ENCODE data around the gene PRICKLE1.

PRICKLE1 gene

GRCh38 chr12:42485823-42486222, 103.7 kb downstream of the PRICKLE1 start:
- H3K4me1 ChIP-seq: peaks cover 35% of the 10 kb centered on the region
- no peaks in the 10 kb centered on the region; the same call in 1 of the 2 replicates for H3K36me3 ChIP-seq (replicated peaks)
- no peak for DNase-seq (ENCODE audit: low spot score in 2 of 2)
- no peaks in the 10 kb centered on the region for H3K9me3 ChIP-seq
- in situ Hi-C loops (cut with MboI; ENCODE audit: low sequenced_read_pairs): loop anchor here (10.0 to 25.0 kb wide), 2 partner anchors 79 to 801 kb away; no protein-coding TSS in a partner anchor
- H3K27me3 ChIP-seq (ENCODE audit: low read depth): no peaks in the 10 kb centered on the region
- no peak overlapping the region for H3K4me3 ChIP-seq

GRCh38 chr12:42484996-42485395, 104.5 kb downstream of the PRICKLE1 start:
- H3K27me3 ChIP-seq (ENCODE audit: low read depth): no peaks in the 10 kb centered on the region
- H3K4me1 ChIP-seq: peaks cover 37% of the 10 kb centered on the region
- no peaks in the 10 kb centered on the region; the same call in 1 of the 2 replicates for H3K36me3 ChIP-seq (replicated peaks)
- H3K4me3 ChIP-seq: no peak overlapping the region; the same call in 1 of the 2 replicates
- no peaks in the 10 kb centered on the region for H3K9me3 ChIP-seq
- in situ Hi-C loops (cut with MboI; ENCODE audit: low sequenced_read_pairs): loop anchor here (10.0 to 25.0 kb wide), 2 partner anchors 80 to 802 kb away; no protein-coding TSS in a partner anchor
- peak in 1 of 2 experiments; percentile 16 for DNase-seq (ENCODE audit: low spot score in 2 of 2)

- in situ Hi-C loops (cut with MboI; ENCODE audit: low sequenced_read_pairs): loop anchor here (10.0 to 25.0 kb wide), 2 partner anchors 81 to 804 kb away; no protein-coding TSS in a partner anchor
- peak overlapping the region; percentile 60 for H3K4me3 ChIP-seq
- no peak for DNase-seq (ENCODE audit: low spot score in 2 of 2)
Measured at GRCh38 chr12:42483521-42483790, 106.1 kb downstream of the PRICKLE1 start.

GRCh38 chr12:42482748-42483520, 106.6 kb downstream of the PRICKLE1 start:
- peak; percentile 72 to 89 for DNase-seq (ENCODE audit: low spot score in 2 of 2)
- peaks cover 43% of the 10 kb centered on the region for H3K4me1 ChIP-seq
- in situ Hi-C loops (cut with MboI; ENCODE audit: low sequenced_read_pairs): loop anchor here (10.0 to 25.0 kb wide), 2 partner anchors 82 to 804 kb away; no protein-coding TSS in a partner anchor
- peak overlapping the region; percentile 60 for H3K4me3 ChIP-seq
- no peaks in the 10 kb centered on the region for H3K27me3 ChIP-seq (ENCODE audit: low read depth)
- no peaks in the 10 kb centered on the region for H3K9me3 ChIP-seq
- H3K36me3 ChIP-seq (replicated peaks): no peaks in the 10 kb centered on the region; the same call in 1 of the 2 replicates

More at GRCh38 chr12:42483521-42483790, 106.1 kb downstream of the PRICKLE1 start:
- Histone ChIP-seq H3K36me3 (replicated peaks) (no peaks in the 10 kb centered on the region; the same call in 1 of the 2 replicates), H3K27me3 (ENCODE audit: low read depth) (no peaks in the 10 kb centered on the region), H3K4me1 (peaks cover 38% of the 10 kb centered on the region), H3K9me3 (no peaks in the 10 kb centered on the region)

GRCh38 chr12:42482041-42482747, 107.4 kb downstream of the PRICKLE1 start:
- in situ Hi-C loops (cut with MboI; ENCODE audit: low sequenced_read_pairs): loop anchor here (10.0 to 25.0 kb wide), 2 partner anchors 83 to 805 kb away; no protein-coding TSS in a partner anchor
- H3K4me3 ChIP-seq: peak overlapping the region; percentile 60
- peak; percentile 35 to 55 for DNase-seq (ENCODE audit: low spot score in 2 of 2)
- no peaks in the 10 kb centered on the region for H3K9me3 ChIP-seq
- H3K27me3 ChIP-seq (ENCODE audit: low read depth): no peaks in the 10 kb centered on the region
- H3K4me1 ChIP-seq: peaks cover 41% of the 10 kb centered on the region
- H3K36me3 ChIP-seq (replicated peaks): no peaks in the 10 kb centered on the region; the same call in 1 of the 2 replicates

- Histone ChIP-seq H3K4me1 (peaks cover 36% of the 10 kb centered on the region), H3K27me3 (ENCODE audit: low read depth) (no peaks in the 10 kb centered on the region), H3K4me3 (no peak overlapping the region), H3K36me3 (replicated peaks) (no peaks in the 10 kb centered on the region; the same call in 1 of the 2 replicates), H3K9me3 (no peaks in the 10 kb centered on the region)
- in situ Hi-C loops (cut with MboI; ENCODE audit: low sequenced_read_pairs): loop anchor here (10.0 to 25.0 kb wide), 2 partner anchors 83 to 806 kb away; no protein-coding TSS in a partner anchor
- DNase-seq (ENCODE audit: low spot score in 2 of 2): peak; percentile 12 to 38
Measured at GRCh38 chr12:42481368-42481767, 108.2 kb downstream of the PRICKLE1 start.

GRCh38 chr12:42477941-42478340, 111.6 kb downstream of the PRICKLE1 start:
- Histone ChIP-seq H3K36me3 (replicated peaks) (no peaks in the 10 kb centered on the region; the same call in 1 of the 2 replicates), H3K4me3 (no peak overlapping the region), H3K4me1 (peaks cover 43% of the 10 kb centered on the region), H3K9me3 (no peaks in the 10 kb centered on the region), H3K27me3 (ENCODE audit: low read depth) (no peaks in the 10 kb centered on the region)
- in situ Hi-C loops (cut with MboI; ENCODE audit: low sequenced_read_pairs): loop anchor here (25.0 kb wide), 1 partner anchor 809 kb away; no protein-coding TSS in a partner anchor
- no peak for DNase-seq (ENCODE audit: low spot score in 2 of 2)

GRCh38 chr12:42475106-42475505, 114.4 kb downstream of the PRICKLE1 start:
- in situ Hi-C loops (cut with MboI; ENCODE audit: low sequenced_read_pairs): loop anchor here (25.0 kb wide), 1 partner anchor 812 kb away; no protein-coding TSS in a partner anchor
- peaks cover 9% of the 10 kb centered on the region for H3K36me3 ChIP-seq (replicated peaks)
- H3K27me3 ChIP-seq (ENCODE audit: low read depth): no peaks in the 10 kb centered on the region
- peaks cover 38% of the 10 kb centered on the region for H3K4me1 ChIP-seq
- DNase-seq (ENCODE audit: low spot score in 2 of 2): no peak
- H3K9me3 ChIP-seq: no peaks in the 10 kb centered on the region
- H3K4me3 ChIP-seq: no peak overlapping the region

- Histone ChIP-seq H3K27me3 (ENCODE audit: low read depth) (no peaks in the 10 kb centered on the region), H3K36me3 (replicated peaks) (peaks cover 16% of the 10 kb centered on the region), H3K4me3 (no peak overlapping the region), H3K9me3 (no peaks in the 10 kb centered on the region), H3K4me1 (peaks cover 38% of the 10 kb centered on the region)
- in situ Hi-C loops (cut with MboI; ENCODE audit: low sequenced_read_pairs): no loop called here
- DNase-seq (ENCODE audit: low spot score in 2 of 2): no peak
Measured at GRCh38 chr12:42474391-42474790, 115.2 kb downstream of the PRICKLE1 start.

- H3K4me1 ChIP-seq: peaks cover 38% of the 10 kb centered on the region
- in situ Hi-C loops (cut with MboI; ENCODE audit: low sequenced_read_pairs): no loop called here
- no peaks in the 10 kb centered on the region for H3K9me3 ChIP-seq
- DNase-seq (ENCODE audit: low spot score in 2 of 2): no peak
- peaks cover 24% of the 10 kb centered on the region for H3K36me3 ChIP-seq (replicated peaks)
- H3K4me3 ChIP-seq: no peak overlapping the region
- no peaks in the 10 kb centered on the region for H3K27me3 ChIP-seq (ENCODE audit: low read depth)
Measured at GRCh38 chr12:42473561-42473960, 116.0 kb downstream of the PRICKLE1 start.

- DNase-seq (ENCODE audit: low spot score in 2 of 2): peak in 1 of 2 experiments; percentile 58
- H3K36me3 ChIP-seq (replicated peaks): peaks cover 28% of the 10 kb centered on the region
- H3K4me1 ChIP-seq: peaks cover 34% of the 10 kb centered on the region
- no peaks in the 10 kb centered on the region for H3K9me3 ChIP-seq
- no peaks in the 10 kb centered on the region for H3K27me3 ChIP-seq (ENCODE audit: low read depth)
- in situ Hi-C loops (cut with MboI; ENCODE audit: low sequenced_read_pairs): no loop called here
- H3K4me3 ChIP-seq: no peak overlapping the region
Measured at GRCh38 chr12:42473130-42473529, 116.4 kb downstream of the PRICKLE1 start.

- Histone ChIP-seq H3K36me3 (replicated peaks) (peaks cover 35% of the 10 kb centered on the region), H3K4me1 (peaks cover 32% of the 10 kb centered on the region), H3K4me3 (no peak overlapping the region), H3K27me3 (ENCODE audit: low read depth) (no peaks in the 10 kb centered on the region), H3K9me3 (no peaks in the 10 kb centered on the region)
- in situ Hi-C loops (cut with MboI; ENCODE audit: low sequenced_read_pairs): no loop called here
- DNase-seq (ENCODE audit: low spot score in 2 of 2): no peak
Measured at GRCh38 chr12:42472376-42472775, 117.2 kb downstream of the PRICKLE1 start.

GRCh38 chr12:42469355-42470175, 120.0 kb downstream of the PRICKLE1 start:
- Histone ChIP-seq H3K9me3 (no peaks in the 10 kb centered on the region), H3K4me1 (peaks cover 22% of the 10 kb centered on the region), H3K4me3 (no peak overlapping the region), H3K27me3 (ENCODE audit: low read depth) (no peaks in the 10 kb centered on the region), H3K36me3 (replicated peaks) (peaks cover 57% of the 10 kb centered on the region)
- DNase-seq (ENCODE audit: low spot score in 2 of 2): no peak
- in situ Hi-C loops (cut with MboI; ENCODE audit: low sequenced_read_pairs): no loop called here

Data from HAP-1 (cell line).